Panc1 (cell line): ENCODE measurements around the gene PSRC1.

Experiments used
- POLR2AphosphoS5 ChIP-seq: IDR thresholded peaks from 2 replicates; pipeline ENCODE4 v1.6.1; 2012; ENCODE audit warnings: mild to moderate bottlenecking, low read depth, low read length, moderate library complexity
- SIN3A ChIP-seq: IDR thresholded peaks from 2 replicates; pipeline ENCODE4 v1.6.1; 2012; ENCODE audit warnings: low read depth, mild to moderate bottlenecking, low read length, moderate library complexity, borderline replicate concordance; ENCODE audit not compliant: insufficient read depth
- TCF7L2 ChIP-seq: IDR thresholded peaks from 2 replicates; pipeline ENCODE4 v1.6.1; 2011; ENCODE audit warnings: mild to moderate bottlenecking, low read depth, low read length, inconsistent platforms
- TF ChIP-seq, protein P1 (sequence below): fragments of 450-650 bp; IDR thresholded peaks from 2 replicates; pipeline ENCODE4 v1.5.1; 2017; ENCODE audit warnings: mild to moderate bottlenecking
- TF ChIP-seq, protein P2 (sequence below), 2 experiments: IDR thresholded peaks; 2 replicates each; pipeline ENCODE4 v1.6.1; 2011 to 2012; ENCODE audit warnings: low read depth in 2 of 2, control low read depth in 1 of 2, low read length in 1 of 2, mild to moderate bottlenecking in 1 of 2, moderate library complexity in 1 of 2; ENCODE audit not compliant: insufficient read depth in 1 of 2

DNA sequence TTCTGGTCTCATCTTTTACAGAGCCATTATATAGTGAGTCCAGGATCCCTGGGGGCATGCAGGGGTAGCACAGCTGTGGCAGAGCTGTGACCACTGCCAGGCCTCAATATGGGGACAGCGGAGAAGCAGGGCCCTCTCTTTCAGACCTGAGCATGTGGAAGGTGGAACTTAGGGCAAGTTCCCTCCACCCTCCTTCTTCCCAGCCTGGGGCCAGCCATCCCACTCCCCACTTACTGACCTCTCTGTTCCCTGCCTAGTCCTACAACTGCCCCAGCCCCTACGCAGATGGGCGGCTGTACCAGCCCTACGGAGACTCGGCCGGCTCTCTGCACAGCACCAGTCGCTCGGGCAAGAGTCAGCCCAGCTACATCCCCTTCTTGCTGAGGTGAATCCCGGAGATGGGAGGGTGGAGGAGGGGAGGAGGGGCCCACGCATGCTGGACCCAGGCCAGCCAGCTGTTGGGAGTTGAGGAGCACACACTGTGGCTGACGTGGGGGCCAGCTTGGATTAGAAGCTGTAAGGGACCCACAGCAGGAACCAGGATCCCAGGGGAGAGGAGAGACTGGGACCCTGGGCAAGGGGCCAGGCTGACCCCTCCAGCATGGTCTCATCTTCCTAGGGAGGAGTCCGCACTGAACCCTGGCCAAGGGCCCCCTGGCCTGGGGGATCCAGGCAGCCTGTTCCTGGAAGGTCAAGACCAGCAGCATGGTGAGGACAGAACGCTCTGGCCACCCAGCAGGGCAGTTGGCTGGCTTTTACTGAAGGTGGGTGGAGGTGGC, 10.7 kb downstream of the PSRC1 start:
- TF ChIP-seq, protein P1, sequence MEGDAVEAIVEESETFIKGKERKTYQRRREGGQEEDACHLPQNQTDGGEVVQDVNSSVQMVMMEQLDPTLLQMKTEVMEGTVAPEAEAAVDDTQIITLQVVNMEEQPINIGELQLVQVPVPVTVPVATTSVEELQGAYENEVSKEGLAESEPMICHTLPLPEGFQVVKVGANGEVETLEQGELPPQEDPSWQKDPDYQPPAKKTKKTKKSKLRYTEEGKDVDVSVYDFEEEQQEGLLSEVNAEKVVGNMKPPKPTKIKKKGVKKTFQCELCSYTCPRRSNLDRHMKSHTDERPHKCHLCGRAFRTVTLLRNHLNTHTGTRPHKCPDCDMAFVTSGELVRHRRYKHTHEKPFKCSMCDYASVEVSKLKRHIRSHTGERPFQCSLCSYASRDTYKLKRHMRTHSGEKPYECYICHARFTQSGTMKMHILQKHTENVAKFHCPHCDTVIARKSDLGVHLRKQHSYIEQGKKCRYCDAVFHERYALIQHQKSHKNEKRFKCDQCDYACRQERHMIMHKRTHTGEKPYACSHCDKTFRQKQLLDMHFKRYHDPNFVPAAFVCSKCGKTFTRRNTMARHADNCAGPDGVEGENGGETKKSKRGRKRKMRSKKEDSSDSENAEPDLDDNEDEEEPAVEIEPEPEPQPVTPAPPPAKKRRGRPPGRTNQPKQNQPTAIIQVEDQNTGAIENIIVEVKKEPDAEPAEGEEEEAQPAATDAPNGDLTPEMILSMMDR, result no peak
- TF ChIP-seq, protein P2, sequence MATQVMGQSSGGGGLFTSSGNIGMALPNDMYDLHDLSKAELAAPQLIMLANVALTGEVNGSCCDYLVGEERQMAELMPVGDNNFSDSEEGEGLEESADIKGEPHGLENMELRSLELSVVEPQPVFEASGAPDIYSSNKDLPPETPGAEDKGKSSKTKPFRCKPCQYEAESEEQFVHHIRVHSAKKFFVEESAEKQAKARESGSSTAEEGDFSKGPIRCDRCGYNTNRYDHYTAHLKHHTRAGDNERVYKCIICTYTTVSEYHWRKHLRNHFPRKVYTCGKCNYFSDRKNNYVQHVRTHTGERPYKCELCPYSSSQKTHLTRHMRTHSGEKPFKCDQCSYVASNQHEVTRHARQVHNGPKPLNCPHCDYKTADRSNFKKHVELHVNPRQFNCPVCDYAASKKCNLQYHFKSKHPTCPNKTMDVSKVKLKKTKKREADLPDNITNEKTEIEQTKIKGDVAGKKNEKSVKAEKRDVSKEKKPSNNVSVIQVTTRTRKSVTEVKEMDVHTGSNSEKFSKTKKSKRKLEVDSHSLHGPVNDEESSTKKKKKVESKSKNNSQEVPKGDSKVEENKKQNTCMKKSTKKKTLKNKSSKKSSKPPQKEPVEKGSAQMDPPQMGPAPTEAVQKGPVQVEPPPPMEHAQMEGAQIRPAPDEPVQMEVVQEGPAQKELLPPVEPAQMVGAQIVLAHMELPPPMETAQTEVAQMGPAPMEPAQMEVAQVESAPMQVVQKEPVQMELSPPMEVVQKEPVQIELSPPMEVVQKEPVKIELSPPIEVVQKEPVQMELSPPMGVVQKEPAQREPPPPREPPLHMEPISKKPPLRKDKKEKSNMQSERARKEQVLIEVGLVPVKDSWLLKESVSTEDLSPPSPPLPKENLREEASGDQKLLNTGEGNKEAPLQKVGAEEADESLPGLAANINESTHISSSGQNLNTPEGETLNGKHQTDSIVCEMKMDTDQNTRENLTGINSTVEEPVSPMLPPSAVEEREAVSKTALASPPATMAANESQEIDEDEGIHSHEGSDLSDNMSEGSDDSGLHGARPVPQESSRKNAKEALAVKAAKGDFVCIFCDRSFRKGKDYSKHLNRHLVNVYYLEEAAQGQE (IDR thresholded peaks at IDR 0.05; ENCODE audit: insufficient read depth in 1 of 2, low read depth in 2 of 2, low read length in 1 of 2), result no peak
- TF ChIP-seq TCF7L2, result no peak
- no peak for TF ChIP-seq POLR2AphosphoS5
- no peak for TF ChIP-seq SIN3A
